Uterus (tissue), 4 donors: Measurements from ENCODE around the gene ZC3HAV1. TPM values are rescaled to one million over a fixed set of nuclear protein-coding genes. Genes with fewer than 3 reads are reported as not detected.
"Not testable (repeated sequence)": the region's sequence is repeated elsewhere in the genome, so short reads cannot be mapped to it uniquely, and the experiment has no call there.

Experiments used
- DNase-seq, 2 donors: peaks; one replicate each; pipeline ENCODE4 v3.0.0-alpha.2; 2019 to 2020
- H3K27ac ChIP-seq, 2 donors: fragments of 200-600 bp; sonication (generic); 1 replicate in 1 of 2; 2 replicates in 1 of 2; pipeline ENCODE4 v1.5.1; 2016 to 2018
- H3K27me3 ChIP-seq, 2 donors: fragments of 200-600 bp; sonication (generic); one replicate each; pipeline ENCODE4 v1.5.1; 2018 to 2019; ENCODE audit warnings: control low read depth in 1 of 2
- H3K36me3 ChIP-seq, 2 donors: fragments of 200-600 bp; sonication (generic); one replicate each; pipeline ENCODE4 v1.5.1; 2019; ENCODE audit warnings: control low read depth in 1 of 2
- H3K4me1 ChIP-seq, 2 donors: fragments of 200-600 bp; sonication (generic); one replicate each; pipeline ENCODE4 v1.5.1; 2018 to 2019; ENCODE audit warnings: control low read depth in 1 of 2
- H3K4me3 ChIP-seq, 2 donors: fragments of 200-600 bp; sonication (generic); 1 replicate in 1 of 2; 2 replicates in 1 of 2; pipeline ENCODE4 v1.5.1; 2018 to 2019; ENCODE audit warnings: mild to moderate bottlenecking in 1 of 2
- H3K9me3 ChIP-seq, 2 donors: fragments of 200-600 bp; sonication (generic); one replicate each; pipeline ENCODE4 v1.5.1; 2019; ENCODE audit warnings: control low read depth in 1 of 2
- POLR2A ChIP-seq, 2 donors: fragments of 450-650 bp; IDR thresholded peaks; one replicate each; pipeline ENCODE4 v1.6.1; 2016; ENCODE audit warnings: antibody characterized with exemption in 2 of 2, mild to moderate bottlenecking in 1 of 2, moderate library complexity in 1 of 2
- intact Hi-C: fragments of 100-400 bp; cut with DNase I; formaldehyde crosslinking; loops from one replicate; pipeline ENCODE4 v1.15.1; 2023; ENCODE audit warnings: low total_unique reads
- total RNA-seq, 4 donors: library from RNA; depleted of rRNA in 3 of 4; stranded (reverse); fragments of >200 nt in 3 of 4; gene quantifications; one replicate each; pipeline versions ENCODE4 v1.1.0 to v1.2.4, GENCODE V29; 2014 to 2023
- TF ChIP-seq, protein P1 (sequence below), 4 experiments: fragments of 200-600 bp in 2 of 4; fragments of 450-650 bp in 2 of 4; sonication (generic) in 2 of 4; IDR thresholded peaks; one replicate each; pipeline ENCODE4 v1.5.1; 2016 to 2019; ENCODE audit warnings: antibody characterized with exemption in 4 of 4, mild to moderate bottlenecking in 2 of 4, moderate library complexity in 1 of 4
- donor health status: DM: yes; HTN: yes; CAD: no.

The ZC3HAV1 gene
- total RNA-seq, 4 donors from 2014 or later, result 14.1 to 39.7 (median 29.2) TPM

DNA sequence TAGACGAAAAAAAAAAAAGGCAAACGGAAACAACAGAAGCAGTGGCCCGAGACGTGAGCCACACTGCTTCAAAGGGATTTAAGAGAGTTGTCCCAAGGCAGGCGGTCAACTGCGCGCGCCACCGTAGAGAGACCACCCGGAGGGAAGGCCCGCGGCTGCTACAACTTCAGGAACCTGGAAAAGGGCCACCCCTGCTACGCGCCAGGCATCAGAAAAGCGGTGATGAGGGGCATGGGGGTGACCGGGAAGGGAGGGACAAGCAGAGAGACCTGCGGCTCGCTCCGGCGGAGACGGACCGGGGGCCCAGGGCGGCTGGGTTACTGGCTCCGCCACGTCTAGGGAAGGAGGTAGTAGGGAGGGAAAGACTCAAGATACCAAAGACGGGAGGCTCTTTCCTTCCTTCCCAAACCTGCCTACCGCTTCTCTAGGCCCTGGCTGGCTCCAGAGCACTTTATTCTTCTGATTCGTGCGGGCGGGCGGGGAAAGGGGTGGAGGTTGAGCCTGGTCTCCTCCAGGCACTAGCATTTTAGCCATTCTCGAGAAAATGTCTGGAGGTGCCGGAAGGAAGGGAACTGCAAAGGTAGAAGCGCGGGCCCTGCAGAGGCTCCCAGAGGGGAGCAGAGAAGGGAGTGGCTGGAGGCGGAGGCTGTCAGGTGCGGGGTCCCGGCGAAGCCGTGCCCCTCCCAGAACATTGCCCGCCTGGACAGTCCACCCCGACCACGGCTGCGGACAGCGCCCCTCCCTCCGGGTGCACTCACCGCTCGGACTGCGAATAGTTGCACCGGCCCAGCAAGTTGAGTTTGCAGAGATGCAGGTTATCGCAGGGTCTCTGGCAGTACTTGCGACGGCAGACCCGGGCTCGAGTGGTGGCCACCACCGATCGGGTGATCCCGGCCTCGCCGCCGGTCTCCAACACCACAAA is 993 bp downstream of the ZC3HAV1 start:
- no peak for TF ChIP-seq POLR2A (IDR thresholded peaks at IDR 0.05)
- TF ChIP-seq, protein P1, sequence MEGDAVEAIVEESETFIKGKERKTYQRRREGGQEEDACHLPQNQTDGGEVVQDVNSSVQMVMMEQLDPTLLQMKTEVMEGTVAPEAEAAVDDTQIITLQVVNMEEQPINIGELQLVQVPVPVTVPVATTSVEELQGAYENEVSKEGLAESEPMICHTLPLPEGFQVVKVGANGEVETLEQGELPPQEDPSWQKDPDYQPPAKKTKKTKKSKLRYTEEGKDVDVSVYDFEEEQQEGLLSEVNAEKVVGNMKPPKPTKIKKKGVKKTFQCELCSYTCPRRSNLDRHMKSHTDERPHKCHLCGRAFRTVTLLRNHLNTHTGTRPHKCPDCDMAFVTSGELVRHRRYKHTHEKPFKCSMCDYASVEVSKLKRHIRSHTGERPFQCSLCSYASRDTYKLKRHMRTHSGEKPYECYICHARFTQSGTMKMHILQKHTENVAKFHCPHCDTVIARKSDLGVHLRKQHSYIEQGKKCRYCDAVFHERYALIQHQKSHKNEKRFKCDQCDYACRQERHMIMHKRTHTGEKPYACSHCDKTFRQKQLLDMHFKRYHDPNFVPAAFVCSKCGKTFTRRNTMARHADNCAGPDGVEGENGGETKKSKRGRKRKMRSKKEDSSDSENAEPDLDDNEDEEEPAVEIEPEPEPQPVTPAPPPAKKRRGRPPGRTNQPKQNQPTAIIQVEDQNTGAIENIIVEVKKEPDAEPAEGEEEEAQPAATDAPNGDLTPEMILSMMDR (IDR thresholded peaks at IDR 0.05), result no peak
- H3K4me1 ChIP-seq, result peaks cover 0 to 8% of the 10 kb centered on the region in 2 donors
- no peaks in the 10 kb centered on the region for H3K9me3 ChIP-seq
- intact Hi-C loops, result no loop called here
- no peaks in the 10 kb centered on the region for H3K36me3 ChIP-seq
- peak overlapping the region; percentile 96 to 97 for H3K27ac ChIP-seq
- no peaks in the 10 kb centered on the region for H3K27me3 ChIP-seq
- H3K4me3 ChIP-seq, result peak overlapping the region; percentile 78 to 89
- DNase-seq, result peak in 1 of 2 donors; percentile 22

DNA sequence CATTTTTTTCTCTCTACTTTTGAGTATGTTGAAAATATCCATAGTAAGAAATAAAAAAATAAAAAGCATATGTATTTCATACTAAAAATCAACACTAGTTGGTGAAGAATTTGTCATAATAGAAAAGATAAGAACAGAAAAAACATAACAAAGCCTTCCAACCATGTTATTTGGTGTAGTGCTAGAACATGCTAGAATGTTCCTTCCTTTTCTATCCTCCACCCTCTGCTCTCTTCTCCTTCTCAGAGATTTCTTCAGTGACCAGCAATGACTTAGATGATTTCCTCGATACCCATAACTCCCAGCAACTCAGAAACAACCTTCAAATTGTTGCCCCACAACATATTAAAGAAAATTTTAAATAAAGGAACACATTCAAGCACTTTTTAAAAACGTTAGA is 2.6 kb downstream of the ZC3HAV1 start:
- intact Hi-C loops, result no loop called here
- H3K4me1 ChIP-seq, result peaks cover 0 to 8% of the 10 kb centered on the region in 2 donors
- no peak overlapping the region for H3K4me3 ChIP-seq
- no peak for DNase-seq
- TF ChIP-seq, protein P1 (IDR thresholded peaks at IDR 0.05), result no peak
- TF ChIP-seq POLR2A (IDR thresholded peaks at IDR 0.05), result no peak
- no peaks in the 10 kb centered on the region for H3K9me3 ChIP-seq
- peak overlapping the region in 1 of 2 donors; percentile 96 for H3K27ac ChIP-seq
- H3K36me3 ChIP-seq, result no peaks in the 10 kb centered on the region
- no peaks in the 10 kb centered on the region for H3K27me3 ChIP-seq

DNA sequence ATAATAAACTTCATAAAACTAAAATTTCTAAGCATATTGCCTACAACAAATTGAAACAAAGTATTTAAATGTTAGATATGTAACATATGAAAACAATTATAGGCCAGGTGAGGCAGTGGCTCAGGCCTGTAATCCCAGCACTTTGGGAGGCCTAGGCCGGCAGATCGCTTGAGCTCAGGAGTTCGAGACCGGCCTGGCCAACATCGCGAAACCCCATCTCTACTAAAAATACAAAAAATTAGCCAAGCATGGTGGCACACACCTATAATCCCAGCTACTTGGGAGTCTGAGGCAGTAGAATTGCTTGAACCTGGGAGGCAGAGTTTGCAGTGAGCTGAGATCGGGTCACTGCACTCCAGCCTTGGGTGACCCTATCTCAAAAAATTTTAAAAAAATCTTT is 3.3 kb downstream of the ZC3HAV1 start:
- H3K4me3 ChIP-seq, intact Hi-C loops, DNase-seq, H3K9me3 ChIP-seq, H3K36me3 ChIP-seq, H3K27me3 ChIP-seq, H3K4me1 ChIP-seq: not testable (repeated sequence)
- peak overlapping the region in 1 of 2 donors; percentile 96 for H3K27ac ChIP-seq

DNA sequence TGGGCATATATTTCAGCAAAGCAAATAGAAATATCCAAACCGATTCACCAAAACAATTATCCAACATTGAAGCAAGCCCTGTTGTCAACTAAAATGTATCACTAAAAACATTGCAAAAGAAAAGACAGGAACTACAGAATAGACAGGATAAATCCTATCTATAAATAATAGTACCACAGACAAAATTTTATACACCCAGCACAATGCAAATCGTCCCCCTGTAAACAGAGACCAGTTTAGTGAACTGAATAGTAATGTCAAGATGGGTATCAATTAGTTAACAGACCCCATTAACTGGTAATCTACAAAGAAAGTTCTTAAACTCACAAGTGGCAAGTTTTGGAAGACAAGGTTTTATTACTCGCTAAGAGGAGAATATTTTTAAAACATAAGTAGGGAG is 4.0 kb downstream of the ZC3HAV1 start:
- H3K4me3 ChIP-seq, result no peak overlapping the region
- H3K36me3 ChIP-seq, result no peaks in the 10 kb centered on the region
- H3K27ac ChIP-seq, result peak overlapping the region in 1 of 2 donors; percentile 96
- DNase-seq, result no peak
- H3K27me3 ChIP-seq, result no peaks in the 10 kb centered on the region
- no peaks in the 10 kb centered on the region for H3K9me3 ChIP-seq
- H3K4me1 ChIP-seq, result peaks cover 0 to 8% of the 10 kb centered on the region in 2 donors
- intact Hi-C loops, result no loop called here
- TF ChIP-seq, protein P1 (IDR thresholded peaks at IDR 0.05), result no peak
- TF ChIP-seq POLR2A (IDR thresholded peaks at IDR 0.05), result no peak

DNA sequence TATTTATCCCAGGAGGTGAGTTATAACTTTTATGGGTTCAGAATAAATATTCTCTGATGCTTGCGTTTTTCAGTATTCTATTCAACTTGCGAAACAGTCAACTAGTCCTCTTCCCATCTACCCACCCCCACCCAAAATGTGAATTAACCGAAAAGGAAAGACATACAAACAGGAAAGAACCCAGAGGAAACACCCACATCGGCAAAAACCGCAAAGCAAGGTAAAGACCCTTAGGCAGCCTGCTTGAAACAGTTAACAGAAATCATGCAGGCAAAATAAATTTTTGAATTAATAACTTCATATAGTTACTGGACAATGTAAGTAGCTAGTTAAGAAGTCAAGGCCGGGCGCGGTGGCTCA is 5.4 kb downstream of the ZC3HAV1 start:
- Histone ChIP-seq H3K4me1 (peaks cover 0 to 8% of the 10 kb centered on the region in 2 donors), H3K4me3 (no peak overlapping the region), H3K36me3 (no peaks in the 10 kb centered on the region), H3K27ac (peak overlapping the region in 1 of 2 donors; percentile 28), H3K9me3 (no peaks in the 10 kb centered on the region), H3K27me3 (no peaks in the 10 kb centered on the region)
- TF ChIP-seq POLR2A (IDR thresholded peaks at IDR 0.05), result no peak
- TF ChIP-seq, protein P1 (IDR thresholded peaks at IDR 0.05), result no peak
- intact Hi-C loops, result no loop called here
- DNase-seq, result no peak
